ENCODE measurements around the gene ABCA8. TPM values are rescaled to one million over a fixed set of nuclear protein-coding genes. Genes with fewer than 3 reads are reported as not detected.

ABCA8 gene
- total and polyA plus RNA-seq, 2 of the 8 experiments (the other 6 are each of a cell fraction or from before 2014, with no cell fraction given): not detected

GRCh38 chr17:68824707-68825106 lies 130.5 kb downstream of the ABCA8 start:
- Histone ChIP-seq H3K79me2 (ENCODE audit: control insufficient read depth in 1 of 2, insufficient read depth in 2 of 2, low read length in 2 of 2) (no peaks in the 10 kb centered on the region), H3K9ac (replicated peaks in 1 of 4; ENCODE audit: extremely low read depth in 1 of 4, low read depth in 3 of 4, low read length in 3 of 4) (no peak overlapping the region), H3K27me3 (replicated peaks in 1 of 4; ENCODE audit: control insufficient read depth in 3 of 4, extremely low read depth in 1 of 4, insufficient read depth in 3 of 4, low read length in 3 of 4) (no peaks in the 10 kb centered on the region), H3K4me1 (replicated peaks in 1 of 4; ENCODE audit: control insufficient read depth in 3 of 4, insufficient read depth in 4 of 4, low read length in 3 of 4) (no peaks in the 10 kb centered on the region), H2BK12ac (ENCODE audit: low read depth, low read length) (no peak overlapping the region), H3K79me1 (ENCODE audit: low read depth, low read length) (no peaks in the 10 kb centered on the region), H3K23me2 (ENCODE audit: low read depth, low read length) (no peaks in the 10 kb centered on the region), H2BK120ac (replicated peaks; ENCODE audit: low read depth, low read length) (no peak overlapping the region), H2AK5ac (ENCODE audit: low read depth, low read length) (no peak overlapping the region), H3K18ac (ENCODE audit: extremely low read depth, low read length) (no peak overlapping the region), H2BK15ac (ENCODE audit: low read length) (no peak overlapping the region), H2BK5ac (ENCODE audit: low read depth, low read length) (no peak overlapping the region), H4K91ac (replicated peaks; ENCODE audit: insufficient read length, low read length) (no peak overlapping the region), H4K8ac (ENCODE audit: extremely low read depth, insufficient read depth, low read length) (no peak overlapping the region), H3K14ac (ENCODE audit: insufficient read length) (no peak overlapping the region), H3K4ac (replicated peaks; ENCODE audit: insufficient read length, low read depth, low read length) (no peak overlapping the region), H3K9me3 (ENCODE audit: insufficient read depth in 2 of 2, low read depth in 1 of 2, low read length in 1 of 2) (no peaks in the 10 kb centered on the region), H3K27ac (ENCODE audit: low read depth, low read length) (no peak overlapping the region), H3K4me2 (ENCODE audit: insufficient read depth in 1 of 2, low read depth in 2 of 2, low read length in 2 of 2) (no peak overlapping the region), H3K23ac (ENCODE audit: insufficient read length) (no peak overlapping the region), H3K4me3 (ENCODE audit: extremely low read depth in 1 of 4, insufficient read depth in 2 of 4, low read depth in 3 of 4, low read length in 4 of 4) (no peak overlapping the region), H3K36me3 (ENCODE audit: control insufficient read depth in 2 of 4, insufficient read depth in 4 of 4, low read length in 3 of 4) (no peaks in the 10 kb centered on the region), H2AFZ (ENCODE audit: low read length) (no peak overlapping the region), H3K56ac (replicated peaks; ENCODE audit: insufficient read length, low read depth, low read length) (no peak overlapping the region), H4K5ac (ENCODE audit: insufficient read length, low read depth, low read length) (no peak overlapping the region), H4K20me1 (replicated peaks in 1 of 2; ENCODE audit: control insufficient read depth in 1 of 2, insufficient read depth in 2 of 2, low read length in 2 of 2) (no peaks in the 10 kb centered on the region), H2BK20ac (ENCODE audit: low read length) (no peak overlapping the region)
- ChIA-PET POLR2A (ENCODE audit: partially characterized antibody) (no interaction called here), CTCF (ENCODE audit: partially characterized antibody) (no interaction called here)
- WGBS, 2 experiments (ENCODE audit: extremely low coverage in 1 of 2, insufficient coverage in 1 of 2, insufficient read length in 1 of 2, insufficient replicate concordance in 2 of 2, low coverage in 1 of 2, low lambda C conversion rate in 2 of 2, missing lambda C conversion rate in 1 of 2): 90% methylated on average over 3 of the region's 3 CpGs; no CpG with 5 or more reads in 1 of the 2 experiments
- no peak for DNase-seq (ENCODE audit: low read depth in 1 of 2, low spot score in 2 of 2)
- no peak for FAIRE-seq
- TF ChIP-seq HDAC6 (IDR thresholded peaks at IDR 0.05; ENCODE audit: low read depth, low read length) (no peak), CBX8 (IDR thresholded peaks at IDR 0.05; ENCODE audit: borderline replicate concordance, low read depth, low read length) (no peak), EP300 (IDR thresholded peaks at IDR 0.05; ENCODE audit: borderline replicate concordance in 1 of 2, low read depth in 2 of 2, low read length in 2 of 2) (no peak), BCL11A (IDR thresholded peaks at IDR 0.05; ENCODE audit: low read depth in 2 of 2, low read length in 2 of 2) (no peak), NRF1 (IDR thresholded peaks at IDR 0.05; ENCODE audit: low read depth, low read length) (no peak), RNF2 (IDR thresholded peaks at IDR 0.05; ENCODE audit: borderline replicate concordance, low read depth, low read length, missing control alignments, poor library complexity, severe bottlenecking) (no peak), POLR2A (IDR thresholded peaks at IDR 0.05; ENCODE audit: control extremely low read depth in 1 of 2, low read depth in 2 of 2, low read length in 2 of 2) (no peak), CBX5 (IDR thresholded peaks at IDR 0.05; ENCODE audit: low read depth, low read length) (no peak), YY1 (IDR thresholded peaks at IDR 0.05; ENCODE audit: low read depth, low read length) (no peak), SP1 (IDR thresholded peaks at IDR 0.05; ENCODE audit: low read depth, low read length) (no peak), KDM5A (IDR thresholded peaks at IDR 0.05; ENCODE audit: low read length) (no peak), SIX5 (IDR thresholded peaks at IDR 0.05; ENCODE audit: low read depth, low read length) (no peak), SP4 (IDR thresholded peaks at IDR 0.05; ENCODE audit: low read length) (no peak), PHF8 (conservative IDR thresholded peaks at IDR 0.05; ENCODE audit: low read depth, low read length) (no peak), POLR2AphosphoS5 (IDR thresholded peaks at IDR 0.05; ENCODE audit: low read depth, low read length) (no peak), SP2 (IDR thresholded peaks at IDR 0.05; ENCODE audit: low read length) (no peak), RXRA (IDR thresholded peaks at IDR 0.05; ENCODE audit: insufficient read depth, low read depth, low read length) (no peak)
